ENCODE data around the gene PTH1R.
A peak's percentile ranks its signal among the peaks of the same experiment; 100 is the strongest.

Gene PTH1R

GRCh38 chr3:46946856-46947545, 69.5 kb downstream of the PTH1R start:
- DNase-seq (ENCODE audit: low read depth in 3 of 3): peak in 2 of 3 experiments; percentile 31 to 50

- no peak for DNase-seq (ENCODE audit: low read depth in 3 of 3)
Observed at GRCh38 chr3:46947546-46947901, 70.0 kb downstream of the PTH1R start.

GRCh38 chr3:46947981-46948791, 70.7 kb downstream of the PTH1R start:
- DNase-seq (ENCODE audit: low read depth in 3 of 3): peak in 2 of 3 experiments; percentile 34 to 56

GRCh38 chr3:46948830-46949671, 71.5 kb downstream of the PTH1R start:
- DNase-seq (ENCODE audit: low read depth in 3 of 3): no peak

GRCh38 chr3:46950177-46950576, 72.7 kb downstream of the PTH1R start:
- no peak for DNase-seq (ENCODE audit: low read depth in 3 of 3)

GRCh38 chr3:46950650-46951241, 73.2 kb downstream of the PTH1R start:
- no peak for DNase-seq (ENCODE audit: low read depth in 3 of 3)

GRCh38 chr3:46952813-46953212, 75.3 kb downstream of the PTH1R start:
- DNase-seq (ENCODE audit: low read depth in 3 of 3): no peak
